DOHH2 (cell line): ENCODE results near the gene CDHR1.

ENCODE experiments used
- H3F3A ChIP-seq: fragments of 200-600 bp; sonication (generic), shearing (Covaris generic); 2 replicates; pipeline ENCODE4 v1.6.0; 2016; ENCODE audit warnings: antibody characterized with exemption, mild to moderate bottlenecking; ENCODE audit not compliant: control insufficient read depth, insufficient read depth
- H3K27ac ChIP-seq: fragments of 200-600 bp; sonication (generic); 2 replicates; pipeline ENCODE4 v1.5.1; 2014; ENCODE audit warnings: low read depth, mild to moderate bottlenecking, low read length, moderate library complexity
- H3K27me3 ChIP-seq: fragments of 200-600 bp; sonication (generic); 2 replicates; pipeline ENCODE4 v1.6.1; 2014; ENCODE audit warnings: mild to moderate bottlenecking, low read length, mixed read lengths; ENCODE audit not compliant: control insufficient read depth
- H3K36me3 ChIP-seq: fragments of 200-600 bp; sonication (generic); 2 replicates; pipeline ENCODE4 v1.6.1; 2014; ENCODE audit warnings: mild to moderate bottlenecking, low read length, moderate library complexity, mixed read lengths; ENCODE audit not compliant: control insufficient read depth
- H3K4me1 ChIP-seq: fragments of 200-600 bp; sonication (generic); 2 replicates; pipeline ENCODE4 v1.6.1; 2014; ENCODE audit warnings: mild to moderate bottlenecking, low read length, mixed read lengths; ENCODE audit not compliant: control insufficient read depth
- H3K4me2 ChIP-seq: fragments of 200-600 bp; sonication (generic); 2 replicates; pipeline ENCODE4 v1.6.0; 2014; ENCODE audit warnings: mild to moderate bottlenecking, low read length, moderate library complexity
- H3K4me3 ChIP-seq: fragments of 200-600 bp; sonication (generic); 2 replicates; pipeline ENCODE4 v1.5.1; 2014; ENCODE audit warnings: mild to moderate bottlenecking, low read length, mixed read lengths
- H3K79me2 ChIP-seq: fragments of 200-600 bp; sonication (generic); 2 replicates; pipeline ENCODE4 v1.6.1; 2014; ENCODE audit warnings: mild to moderate bottlenecking, low read length, mixed read lengths; ENCODE audit not compliant: control insufficient read depth
- H3K9me2 ChIP-seq: fragments of 200-600 bp; sonication (generic); replicated peaks from 2 replicates; pipeline ENCODE4 v1.6.1; 2014; ENCODE audit warnings: mild to moderate bottlenecking, low read length, mixed read lengths; ENCODE audit not compliant: control insufficient read depth
- H3K9me3 ChIP-seq: fragments of 200-600 bp; sonication (generic); 2 replicates; pipeline ENCODE4 v1.6.1; 2014; ENCODE audit warnings: antibody characterized with exemption, low read length, mixed read lengths; ENCODE audit not compliant: control insufficient read depth, insufficient read depth
- H4K20me1 ChIP-seq: fragments of 200-600 bp; sonication (generic); 2 replicates; pipeline ENCODE4 v1.6.0; 2014; ENCODE audit warnings: low read depth, mild to moderate bottlenecking, antibody characterized with exemption, low read length, moderate library complexity; ENCODE audit not compliant: control insufficient read depth, insufficient read depth
- EZH2phosphoT487 ChIP-seq: fragments of 200-600 bp; sonication (generic); IDR thresholded peaks from 2 replicates; pipeline ENCODE4 v1.6.1; 2017; ENCODE audit warnings: borderline replicate concordance, mild to moderate bottlenecking, antibody characterized with exemption, low read length, moderate library complexity, mixed read lengths
- TF ChIP-seq, protein P1 (sequence below): fragments of 200-600 bp; sonication (generic); IDR thresholded peaks from one replicate; pipeline ENCODE4 v1.5.1; 2014; ENCODE audit warnings: antibody characterized with exemption, mild to moderate bottlenecking, low read depth, low read length; ENCODE audit not compliant: poor library complexity, severe bottlenecking

The CDHR1 gene

DNA sequence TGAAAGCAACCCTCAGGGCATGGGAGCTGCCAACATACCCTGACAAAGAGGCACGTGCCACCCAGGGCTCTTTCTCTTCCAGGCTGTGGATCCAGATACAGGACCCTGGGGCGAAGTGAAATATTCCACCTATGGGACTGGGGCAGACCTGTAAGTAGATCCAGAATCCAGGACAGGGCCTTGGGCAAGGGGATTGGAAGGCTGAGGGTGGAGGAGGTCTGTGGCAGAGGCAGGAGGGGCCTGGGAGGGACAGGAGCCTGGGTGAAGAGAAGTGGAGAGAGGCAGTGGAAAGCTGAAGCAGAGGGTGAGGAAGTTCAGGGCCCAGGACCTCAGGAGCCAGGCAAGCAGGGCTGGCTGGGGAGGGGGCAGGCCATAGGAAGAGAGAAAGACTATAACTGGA lies 17.2 kb downstream of the CDHR1 start:
- no peaks in the 10 kb centered on the region for H3F3A ChIP-seq
- H3K4me1 ChIP-seq: no peaks in the 10 kb centered on the region
- no peaks in the 10 kb centered on the region for H3K79me2 ChIP-seq
- peaks cover 11% of the 10 kb centered on the region; the same call in 1 of the 2 replicates for H3K27me3 ChIP-seq
- no peaks in the 10 kb centered on the region for H3K9me2 ChIP-seq
- H3K9me3 ChIP-seq: no peaks in the 10 kb centered on the region
- no peaks in the 10 kb centered on the region for H3K36me3 ChIP-seq
- TF ChIP-seq EZH2phosphoT487: no peak
- TF ChIP-seq, protein P1, sequence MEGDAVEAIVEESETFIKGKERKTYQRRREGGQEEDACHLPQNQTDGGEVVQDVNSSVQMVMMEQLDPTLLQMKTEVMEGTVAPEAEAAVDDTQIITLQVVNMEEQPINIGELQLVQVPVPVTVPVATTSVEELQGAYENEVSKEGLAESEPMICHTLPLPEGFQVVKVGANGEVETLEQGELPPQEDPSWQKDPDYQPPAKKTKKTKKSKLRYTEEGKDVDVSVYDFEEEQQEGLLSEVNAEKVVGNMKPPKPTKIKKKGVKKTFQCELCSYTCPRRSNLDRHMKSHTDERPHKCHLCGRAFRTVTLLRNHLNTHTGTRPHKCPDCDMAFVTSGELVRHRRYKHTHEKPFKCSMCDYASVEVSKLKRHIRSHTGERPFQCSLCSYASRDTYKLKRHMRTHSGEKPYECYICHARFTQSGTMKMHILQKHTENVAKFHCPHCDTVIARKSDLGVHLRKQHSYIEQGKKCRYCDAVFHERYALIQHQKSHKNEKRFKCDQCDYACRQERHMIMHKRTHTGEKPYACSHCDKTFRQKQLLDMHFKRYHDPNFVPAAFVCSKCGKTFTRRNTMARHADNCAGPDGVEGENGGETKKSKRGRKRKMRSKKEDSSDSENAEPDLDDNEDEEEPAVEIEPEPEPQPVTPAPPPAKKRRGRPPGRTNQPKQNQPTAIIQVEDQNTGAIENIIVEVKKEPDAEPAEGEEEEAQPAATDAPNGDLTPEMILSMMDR: no peak
- H3K4me3 ChIP-seq: no peak overlapping the region
- no peaks in the 10 kb centered on the region for H4K20me1 ChIP-seq
- H3K4me2 ChIP-seq: no peak overlapping the region
- H3K27ac ChIP-seq: no peak overlapping the region

DNA sequence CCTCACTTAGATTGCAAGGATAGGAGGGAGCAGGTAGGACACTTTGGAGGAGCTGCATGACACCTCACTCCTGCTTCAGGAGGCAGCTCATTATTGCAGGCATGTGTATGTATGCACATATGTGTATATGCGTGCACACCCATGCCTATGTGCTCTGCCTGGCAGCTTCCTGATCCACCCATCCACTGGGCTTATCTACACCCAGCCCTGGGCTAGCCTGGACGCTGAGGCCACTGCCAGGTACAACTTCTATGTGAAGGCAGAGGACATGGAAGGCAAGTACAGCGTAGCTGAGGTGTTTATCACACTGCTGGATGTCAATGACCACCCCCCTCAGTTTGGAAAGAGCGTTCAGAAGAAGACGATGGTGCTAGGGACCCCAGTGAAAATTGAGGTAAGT lies 17.7 kb downstream of the CDHR1 start:
- H3K4me2 ChIP-seq: no peak overlapping the region
- no peak overlapping the region for H3K4me3 ChIP-seq
- peaks cover 11% of the 10 kb centered on the region; the same call in 1 of the 2 replicates for H3K27me3 ChIP-seq
- no peaks in the 10 kb centered on the region for H4K20me1 ChIP-seq
- H3F3A ChIP-seq: no peaks in the 10 kb centered on the region
- H3K79me2 ChIP-seq: no peaks in the 10 kb centered on the region
- no peaks in the 10 kb centered on the region for H3K9me2 ChIP-seq
- TF ChIP-seq EZH2phosphoT487: no peak
- TF ChIP-seq, protein P1: no peak
- no peaks in the 10 kb centered on the region for H3K9me3 ChIP-seq
- H3K36me3 ChIP-seq: no peaks in the 10 kb centered on the region
- no peak overlapping the region for H3K27ac ChIP-seq
- no peaks in the 10 kb centered on the region for H3K4me1 ChIP-seq

DNA sequence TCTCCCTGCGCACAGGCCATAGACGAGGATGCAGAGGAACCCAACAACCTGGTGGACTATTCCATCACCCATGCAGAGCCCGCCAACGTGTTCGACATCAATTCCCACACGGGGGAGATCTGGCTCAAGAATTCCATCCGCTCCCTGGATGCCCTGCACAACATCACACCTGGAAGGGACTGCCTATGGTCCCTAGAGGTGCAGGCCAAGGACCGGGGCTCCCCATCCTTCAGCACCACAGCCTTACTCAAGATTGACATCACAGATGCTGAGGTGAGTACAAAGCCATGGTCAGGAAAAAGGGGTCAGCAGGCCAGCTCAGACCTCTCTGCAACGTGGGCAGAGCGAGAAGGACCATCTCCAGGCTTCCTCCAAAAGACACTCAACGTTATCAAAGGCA lies 18.7 kb downstream of the CDHR1 start:
- no peaks in the 10 kb centered on the region for H3K36me3 ChIP-seq
- H3K9me3 ChIP-seq: no peaks in the 10 kb centered on the region
- TF ChIP-seq EZH2phosphoT487: no peak
- TF ChIP-seq, protein P1: no peak
- H3K27me3 ChIP-seq: peaks cover 5% of the 10 kb centered on the region; the same call in 1 of the 2 replicates
- no peak overlapping the region for H3K4me2 ChIP-seq
- no peak overlapping the region for H3K4me3 ChIP-seq
- no peaks in the 10 kb centered on the region for H3F3A ChIP-seq
- no peaks in the 10 kb centered on the region for H4K20me1 ChIP-seq
- no peak overlapping the region for H3K27ac ChIP-seq
- H3K79me2 ChIP-seq: no peaks in the 10 kb centered on the region
- no peaks in the 10 kb centered on the region for H3K4me1 ChIP-seq
- H3K9me2 ChIP-seq: no peaks in the 10 kb centered on the region

DNA sequence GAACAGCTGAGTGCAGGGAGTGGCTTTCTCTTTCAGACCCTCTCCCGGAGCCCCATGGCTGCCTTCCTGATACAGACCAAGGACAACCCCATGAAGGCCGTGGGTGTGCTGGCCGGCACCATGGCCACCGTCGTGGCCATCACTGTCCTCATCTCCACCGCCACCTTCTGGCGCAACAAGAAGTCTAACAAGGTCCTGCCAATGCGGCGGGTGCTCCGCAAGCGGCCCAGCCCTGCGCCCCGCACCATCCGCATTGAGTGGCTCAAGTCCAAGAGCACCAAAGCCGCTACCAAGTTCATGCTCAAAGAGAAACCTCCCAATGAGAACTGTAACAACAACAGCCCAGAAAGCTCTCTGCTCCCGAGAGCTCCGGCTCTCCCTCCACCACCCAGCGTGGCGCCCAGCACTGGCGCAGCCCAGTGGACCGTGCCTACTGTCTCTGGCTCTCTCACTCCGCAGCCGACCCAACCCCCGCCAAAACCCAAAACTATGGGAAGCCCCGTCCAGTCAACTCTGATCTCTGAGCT lies 19.8 kb downstream of the CDHR1 start:
- Histone ChIP-seq H3K79me2 (no peaks in the 10 kb centered on the region), H3F3A (no peaks in the 10 kb centered on the region), H3K36me3 (no peaks in the 10 kb centered on the region), H3K27ac (no peak overlapping the region), H3K9me2 (no peaks in the 10 kb centered on the region), H3K27me3 (peaks cover 5% of the 10 kb centered on the region; the same call in 1 of the 2 replicates), H3K4me1 (no peaks in the 10 kb centered on the region), H3K4me3 (no peak overlapping the region), H4K20me1 (no peaks in the 10 kb centered on the region), H3K9me3 (no peaks in the 10 kb centered on the region), H3K4me2 (no peak overlapping the region)
- TF ChIP-seq EZH2phosphoT487: no peak
- TF ChIP-seq, protein P1: no peak
